Suprapubic skin (tissue), 4 donors: ENCODE results near the gene UGT1A10.

Experiments used
- POLR2A ChIP-seq, 2 donors: fragments of 450-650 bp; IDR thresholded peaks; one replicate each; pipeline ENCODE4 v1.6.1; 2017; ENCODE audit warnings: antibody characterized with exemption in 2 of 2, mild to moderate bottlenecking in 2 of 2, moderate library complexity in 2 of 2
- POLR2AphosphoS5 ChIP-seq, 3 donors: sonication (generic); formaldehyde crosslinking; IDR thresholded peaks; one replicate each; pipeline ENCODE4 v1.6.1; 2017; ENCODE audit warnings: antibody characterized with exemption in 3 of 3
- TF ChIP-seq, protein P1 (sequence below), 2 donors: fragments of 200-600 bp in 1 of 2; fragments of 450-650 bp in 1 of 2; sonication (generic) in 1 of 2; IDR thresholded peaks; one replicate each; pipeline ENCODE4 v1.5.1; 2016 to 2019; ENCODE audit warnings: antibody characterized with exemption in 2 of 2, mild to moderate bottlenecking in 1 of 2, moderate library complexity in 1 of 2

DNA sequence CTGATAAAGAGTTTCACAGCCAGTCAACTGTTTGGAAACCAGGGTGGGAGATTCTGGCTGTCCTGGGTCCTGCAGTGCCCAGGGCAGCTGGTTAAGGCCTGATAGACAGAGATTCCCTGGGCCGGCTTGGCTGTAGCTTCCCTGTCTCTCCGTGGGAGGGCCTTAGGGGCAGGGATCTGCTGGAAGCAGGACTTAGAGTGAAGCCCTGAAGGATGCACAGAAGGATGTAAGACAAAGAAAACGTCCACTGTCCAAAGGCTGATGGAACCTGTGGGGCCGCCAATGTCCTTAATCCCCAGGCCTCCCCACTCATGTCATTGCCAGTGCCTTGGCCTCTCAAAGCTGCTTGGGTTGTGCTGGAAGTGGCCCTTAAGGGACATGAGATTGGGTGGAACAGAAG is 174.8 kb downstream of the UGT1A10 start:
- TF ChIP-seq POLR2A (IDR thresholded peaks at IDR 0.05): no peak
- TF ChIP-seq, protein P1, sequence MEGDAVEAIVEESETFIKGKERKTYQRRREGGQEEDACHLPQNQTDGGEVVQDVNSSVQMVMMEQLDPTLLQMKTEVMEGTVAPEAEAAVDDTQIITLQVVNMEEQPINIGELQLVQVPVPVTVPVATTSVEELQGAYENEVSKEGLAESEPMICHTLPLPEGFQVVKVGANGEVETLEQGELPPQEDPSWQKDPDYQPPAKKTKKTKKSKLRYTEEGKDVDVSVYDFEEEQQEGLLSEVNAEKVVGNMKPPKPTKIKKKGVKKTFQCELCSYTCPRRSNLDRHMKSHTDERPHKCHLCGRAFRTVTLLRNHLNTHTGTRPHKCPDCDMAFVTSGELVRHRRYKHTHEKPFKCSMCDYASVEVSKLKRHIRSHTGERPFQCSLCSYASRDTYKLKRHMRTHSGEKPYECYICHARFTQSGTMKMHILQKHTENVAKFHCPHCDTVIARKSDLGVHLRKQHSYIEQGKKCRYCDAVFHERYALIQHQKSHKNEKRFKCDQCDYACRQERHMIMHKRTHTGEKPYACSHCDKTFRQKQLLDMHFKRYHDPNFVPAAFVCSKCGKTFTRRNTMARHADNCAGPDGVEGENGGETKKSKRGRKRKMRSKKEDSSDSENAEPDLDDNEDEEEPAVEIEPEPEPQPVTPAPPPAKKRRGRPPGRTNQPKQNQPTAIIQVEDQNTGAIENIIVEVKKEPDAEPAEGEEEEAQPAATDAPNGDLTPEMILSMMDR (IDR thresholded peaks at IDR 0.05): no peak
- TF ChIP-seq POLR2AphosphoS5 (IDR thresholded peaks at IDR 0.05): no peak
